Transverse colon (tissue), 4 donors: ENCODE measurements around the gene SP100.

ENCODE experiments used
- CTCF ChIP-seq, 5 experiments: fragments of 200-600 bp in 3 of 5; fragments of 450-650 bp in 2 of 5; sonication (generic) in 3 of 5; IDR thresholded peaks; 1 replicate in 2 of 5; 2 replicates in 3 of 5; pipeline ENCODE4 v1.5.1; 2016 to 2017; ENCODE audit warnings: antibody characterized with exemption in 5 of 5, inconsistent platforms in 3 of 5, mild to moderate bottlenecking in 2 of 5, moderate library complexity in 1 of 5
- POLR2A ChIP-seq: fragments of 450-650 bp; IDR thresholded peaks from one replicate; pipeline ENCODE4 v1.6.1; 2016; ENCODE audit warnings: antibody characterized with exemption, mild to moderate bottlenecking, moderate library complexity
- POLR2AphosphoS5 ChIP-seq, 3 donors: sonication (generic); formaldehyde crosslinking; IDR thresholded peaks; one replicate each; pipeline ENCODE4 v1.6.1; 2016; ENCODE audit warnings: antibody characterized with exemption in 3 of 3

DNA sequence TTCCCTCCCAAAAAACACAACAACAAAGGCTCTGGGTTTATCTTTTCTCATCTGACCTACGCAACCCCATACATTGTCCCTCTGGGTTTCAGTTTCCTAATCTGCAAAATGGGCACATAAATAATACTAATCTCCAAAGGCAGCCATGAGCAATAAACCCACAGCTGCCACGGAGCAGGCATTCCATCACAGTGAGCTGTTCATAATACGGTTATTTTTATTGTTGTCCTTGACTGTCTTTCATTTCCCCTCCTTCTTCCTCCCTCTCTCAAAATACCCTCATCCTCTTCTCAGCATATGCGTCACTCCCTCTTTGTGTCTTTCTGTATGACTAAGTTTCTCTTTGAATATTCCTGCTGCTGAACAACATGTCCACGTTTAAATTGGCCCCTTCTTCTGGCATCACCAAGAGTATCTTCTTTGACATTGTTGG lies 166.9 kb downstream of the SP100 start:
- TF ChIP-seq CTCF (IDR thresholded peaks at IDR 0.05), result no peak
- TF ChIP-seq POLR2A, result no peak
- no peak for TF ChIP-seq POLR2AphosphoS5 (IDR thresholded peaks at IDR 0.05)
